ENCODE measurements around the gene IQCM. TPM values are rescaled to one million over a fixed set of nuclear protein-coding genes. Genes with fewer than 3 reads are reported as not detected.

Gene IQCM
- total RNA-seq, 1 donor from 2014 or later = not detected

DNA sequence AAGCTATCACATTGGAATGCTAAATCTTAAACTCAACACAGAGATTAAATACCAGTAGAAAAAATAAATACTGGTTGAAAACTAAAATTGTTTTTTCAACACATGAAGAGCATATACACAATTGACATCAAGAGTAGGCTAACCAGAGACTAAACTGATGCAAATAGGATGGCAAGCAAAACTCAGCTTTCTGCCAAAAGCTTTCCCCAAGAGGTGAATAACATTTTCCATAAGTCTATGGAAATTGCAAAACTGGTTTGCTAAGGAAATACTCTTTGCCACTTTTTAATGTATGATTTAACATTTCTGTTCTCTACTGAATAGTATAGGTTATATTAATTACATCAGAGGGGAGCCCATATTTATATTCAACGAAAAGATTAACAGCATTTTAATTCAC, 23.8 kb downstream of the IQCM start:
- no peaks in the 10 kb centered on the region for H3K36me3 ChIP-seq
- H3K4me3 ChIP-seq = no peak overlapping the region
- ATAC-seq = no peak
- H3K27me3 ChIP-seq = no peaks in the 10 kb centered on the region
- H3K27ac ChIP-seq = no peak overlapping the region
- no peaks in the 10 kb centered on the region for H3K4me1 ChIP-seq
- H3K9me3 ChIP-seq = no peaks in the 10 kb centered on the region
- TF ChIP-seq, protein P1, sequence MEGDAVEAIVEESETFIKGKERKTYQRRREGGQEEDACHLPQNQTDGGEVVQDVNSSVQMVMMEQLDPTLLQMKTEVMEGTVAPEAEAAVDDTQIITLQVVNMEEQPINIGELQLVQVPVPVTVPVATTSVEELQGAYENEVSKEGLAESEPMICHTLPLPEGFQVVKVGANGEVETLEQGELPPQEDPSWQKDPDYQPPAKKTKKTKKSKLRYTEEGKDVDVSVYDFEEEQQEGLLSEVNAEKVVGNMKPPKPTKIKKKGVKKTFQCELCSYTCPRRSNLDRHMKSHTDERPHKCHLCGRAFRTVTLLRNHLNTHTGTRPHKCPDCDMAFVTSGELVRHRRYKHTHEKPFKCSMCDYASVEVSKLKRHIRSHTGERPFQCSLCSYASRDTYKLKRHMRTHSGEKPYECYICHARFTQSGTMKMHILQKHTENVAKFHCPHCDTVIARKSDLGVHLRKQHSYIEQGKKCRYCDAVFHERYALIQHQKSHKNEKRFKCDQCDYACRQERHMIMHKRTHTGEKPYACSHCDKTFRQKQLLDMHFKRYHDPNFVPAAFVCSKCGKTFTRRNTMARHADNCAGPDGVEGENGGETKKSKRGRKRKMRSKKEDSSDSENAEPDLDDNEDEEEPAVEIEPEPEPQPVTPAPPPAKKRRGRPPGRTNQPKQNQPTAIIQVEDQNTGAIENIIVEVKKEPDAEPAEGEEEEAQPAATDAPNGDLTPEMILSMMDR (IDR thresholded peaks at IDR 0.05) = no peak
- no peak for DNase-seq
- intact Hi-C loops (cut with DNase I) = no loop called here

DNA sequence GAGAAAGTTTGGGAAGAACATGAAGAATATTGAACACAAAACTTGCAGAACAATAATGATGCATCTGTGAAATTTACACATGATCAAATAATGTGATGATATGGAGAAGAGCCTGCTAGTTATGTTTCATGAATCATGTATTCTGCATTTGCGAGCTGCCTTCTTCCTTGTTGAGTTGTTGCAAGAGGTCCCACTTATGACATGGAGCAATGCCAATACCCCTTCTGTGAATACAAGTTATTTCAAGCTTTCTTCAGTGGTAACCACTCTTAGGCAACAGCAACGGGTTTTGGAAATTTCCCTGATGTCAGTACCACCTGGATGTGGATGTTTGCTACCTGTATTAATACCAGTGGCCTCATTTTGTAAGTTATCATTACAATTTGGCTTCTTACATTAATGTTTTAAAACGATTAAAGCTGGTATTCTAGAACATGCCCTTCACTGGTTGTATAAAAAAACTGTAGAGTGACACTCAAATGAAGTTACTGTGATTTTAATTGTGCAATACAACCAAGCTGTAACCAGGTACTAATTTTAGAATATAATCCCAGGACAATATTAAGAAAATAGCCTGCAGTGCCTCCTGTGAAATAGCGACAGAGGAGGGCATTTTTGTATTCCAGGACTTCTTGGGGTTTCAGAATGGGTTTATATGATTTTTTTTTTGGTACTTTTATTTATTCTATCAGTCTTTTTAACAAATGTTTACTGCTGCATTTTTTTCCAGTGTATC, 25.3 kb downstream of the IQCM start:
- no peak for DNase-seq
- Histone ChIP-seq H3K4me3 (no peak overlapping the region), H3K4me1 (no peaks in the 10 kb centered on the region), H3K27ac (no peak overlapping the region), H3K9me3 (no peaks in the 10 kb centered on the region), H3K27me3 (no peaks in the 10 kb centered on the region), H3K36me3 (no peaks in the 10 kb centered on the region)
- peak; percentile 47 for ATAC-seq
- intact Hi-C loops (cut with DNase I) = no loop called here
- TF ChIP-seq, protein P1 (IDR thresholded peaks at IDR 0.05) = no peak

DNA sequence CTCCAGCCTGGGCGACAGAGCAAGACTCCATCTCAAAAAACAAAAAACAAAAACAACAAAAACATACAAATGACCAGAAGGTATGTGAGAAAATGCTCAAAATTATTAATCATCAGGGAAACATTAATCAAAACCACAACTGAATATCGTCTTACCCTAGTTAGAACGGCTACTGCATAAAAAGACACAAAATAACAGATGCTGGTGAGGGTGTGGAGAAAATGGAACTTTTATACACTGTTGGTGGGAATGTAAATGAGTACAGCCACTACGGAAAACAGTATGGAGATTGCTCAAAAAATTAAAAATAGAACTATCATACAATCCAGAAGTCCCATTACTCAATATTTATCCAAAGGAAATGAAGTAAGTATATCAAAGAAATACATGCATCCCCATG, 27.3 kb downstream of the IQCM start:
- ATAC-seq (no peak), DNase-seq (no peak)
- H3K9me3 ChIP-seq = no peaks in the 10 kb centered on the region
- no peak overlapping the region for H3K27ac ChIP-seq
- H3K36me3 ChIP-seq = no peaks in the 10 kb centered on the region
- intact Hi-C loops (cut with DNase I) = no loop called here
- H3K4me1 ChIP-seq = no peaks in the 10 kb centered on the region
- H3K27me3 ChIP-seq = no peaks in the 10 kb centered on the region
- no peak overlapping the region for H3K4me3 ChIP-seq
- TF ChIP-seq, protein P1 (IDR thresholded peaks at IDR 0.05) = no peak

DNA sequence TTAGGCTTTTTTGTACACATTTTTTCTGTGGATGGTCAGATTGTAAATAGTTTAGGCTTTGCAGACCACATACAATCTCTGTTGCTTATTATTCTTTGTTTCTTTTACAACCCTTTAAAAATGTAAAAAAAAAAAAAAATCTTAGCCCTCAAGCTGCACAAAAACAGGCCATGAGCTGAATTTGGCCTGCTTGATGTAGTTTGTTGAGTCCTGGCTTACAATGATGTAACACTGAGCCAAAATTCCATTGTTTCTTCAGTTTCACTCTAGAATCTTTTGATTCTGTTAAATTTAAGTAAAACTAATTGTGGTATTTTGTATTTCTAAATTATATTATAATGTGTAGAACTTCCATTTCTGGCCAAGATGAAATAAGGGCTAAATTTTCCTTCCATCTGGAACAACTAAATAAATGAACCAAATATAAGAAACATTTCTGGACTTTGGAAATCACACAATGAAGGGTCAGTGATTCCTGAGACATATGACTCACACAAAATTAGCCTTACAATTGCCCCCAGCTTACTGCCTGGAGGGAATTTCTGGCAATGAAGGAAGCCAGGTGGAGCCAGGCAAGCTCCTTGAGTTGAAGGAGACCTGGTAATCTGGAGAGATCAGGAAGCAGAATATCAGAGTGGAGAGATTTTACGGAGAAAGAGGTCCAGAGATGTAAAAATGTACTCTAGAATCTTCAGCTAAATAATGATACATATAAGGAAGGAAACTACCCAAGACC, 29.8 kb downstream of the IQCM start:
- intact Hi-C loops (cut with DNase I) = no loop called here
- H3K27ac ChIP-seq = no peak overlapping the region
- H3K9me3 ChIP-seq = no peaks in the 10 kb centered on the region
- TF ChIP-seq, protein P1 (IDR thresholded peaks at IDR 0.05) = no peak
- H3K27me3 ChIP-seq = no peaks in the 10 kb centered on the region
- no peaks in the 10 kb centered on the region for H3K36me3 ChIP-seq
- no peaks in the 10 kb centered on the region for H3K4me1 ChIP-seq
- DNase-seq (no peak), ATAC-seq (no peak)
- no peak overlapping the region for H3K4me3 ChIP-seq

DNA sequence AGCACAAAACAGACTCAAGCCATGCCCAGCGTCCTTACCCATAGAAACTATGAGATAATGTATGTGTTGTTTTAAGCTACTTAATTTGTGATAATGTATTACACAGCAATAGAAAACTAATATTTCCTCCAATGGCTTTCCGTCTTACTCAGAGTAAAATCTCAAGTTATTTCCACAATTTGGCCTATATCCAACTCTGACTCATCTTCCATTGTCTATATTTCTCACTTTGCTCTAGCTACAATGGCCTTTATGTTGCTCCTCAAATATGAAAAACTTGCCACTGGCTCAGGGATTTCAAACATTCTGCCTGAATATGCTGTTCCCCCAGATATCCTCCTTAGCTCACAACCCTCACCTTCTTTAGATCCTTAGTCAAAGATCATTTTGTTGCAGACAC, 31.6 kb downstream of the IQCM start:
- Histone ChIP-seq H3K4me3 (no peak overlapping the region), H3K4me1 (no peaks in the 10 kb centered on the region), H3K27ac (no peak overlapping the region), H3K9me3 (no peaks in the 10 kb centered on the region), H3K27me3 (no peaks in the 10 kb centered on the region), H3K36me3 (no peaks in the 10 kb centered on the region)
- intact Hi-C loops (cut with DNase I) = no loop called here
- TF ChIP-seq, protein P1 (IDR thresholded peaks at IDR 0.05) = no peak
- no peak for ATAC-seq
- no peak for DNase-seq
